Measurements from ENCODE around the gene CRB2.

DNA sequence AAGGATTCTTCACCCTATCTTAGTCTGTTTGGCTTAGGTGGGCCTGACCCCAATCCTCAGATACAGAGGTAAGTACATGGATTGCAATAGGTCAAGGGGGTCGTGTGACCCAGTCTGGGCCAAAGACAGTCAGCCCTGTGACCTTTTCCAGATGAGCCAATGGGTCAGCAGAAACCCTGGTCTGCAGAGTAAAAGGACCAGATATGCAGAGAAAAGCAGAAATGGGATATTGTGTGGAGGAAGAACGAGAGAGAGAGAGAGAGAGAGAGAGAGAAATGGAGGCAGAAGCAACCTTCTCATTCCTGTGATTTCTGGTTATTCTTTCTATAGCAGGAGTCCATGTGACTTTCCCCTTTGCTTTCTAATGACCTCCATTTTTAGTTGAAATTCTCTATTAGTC lies 40.4 kb upstream of the CRB2 start:
- TF ChIP-seq, protein P1, sequence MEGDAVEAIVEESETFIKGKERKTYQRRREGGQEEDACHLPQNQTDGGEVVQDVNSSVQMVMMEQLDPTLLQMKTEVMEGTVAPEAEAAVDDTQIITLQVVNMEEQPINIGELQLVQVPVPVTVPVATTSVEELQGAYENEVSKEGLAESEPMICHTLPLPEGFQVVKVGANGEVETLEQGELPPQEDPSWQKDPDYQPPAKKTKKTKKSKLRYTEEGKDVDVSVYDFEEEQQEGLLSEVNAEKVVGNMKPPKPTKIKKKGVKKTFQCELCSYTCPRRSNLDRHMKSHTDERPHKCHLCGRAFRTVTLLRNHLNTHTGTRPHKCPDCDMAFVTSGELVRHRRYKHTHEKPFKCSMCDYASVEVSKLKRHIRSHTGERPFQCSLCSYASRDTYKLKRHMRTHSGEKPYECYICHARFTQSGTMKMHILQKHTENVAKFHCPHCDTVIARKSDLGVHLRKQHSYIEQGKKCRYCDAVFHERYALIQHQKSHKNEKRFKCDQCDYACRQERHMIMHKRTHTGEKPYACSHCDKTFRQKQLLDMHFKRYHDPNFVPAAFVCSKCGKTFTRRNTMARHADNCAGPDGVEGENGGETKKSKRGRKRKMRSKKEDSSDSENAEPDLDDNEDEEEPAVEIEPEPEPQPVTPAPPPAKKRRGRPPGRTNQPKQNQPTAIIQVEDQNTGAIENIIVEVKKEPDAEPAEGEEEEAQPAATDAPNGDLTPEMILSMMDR (IDR thresholded peaks at IDR 0.05; ENCODE audit: borderline replicate concordance, extremely low read depth, low read length, poor library complexity, severe bottlenecking) = no peak
- TF ChIP-seq EZH2 (IDR thresholded peaks at IDR 0.05; ENCODE audit: borderline replicate concordance, low read depth, low read length, severe bottlenecking) = no peak
